ENCODE measurements around the gene MT2A.

Gene MT2A

DNA sequence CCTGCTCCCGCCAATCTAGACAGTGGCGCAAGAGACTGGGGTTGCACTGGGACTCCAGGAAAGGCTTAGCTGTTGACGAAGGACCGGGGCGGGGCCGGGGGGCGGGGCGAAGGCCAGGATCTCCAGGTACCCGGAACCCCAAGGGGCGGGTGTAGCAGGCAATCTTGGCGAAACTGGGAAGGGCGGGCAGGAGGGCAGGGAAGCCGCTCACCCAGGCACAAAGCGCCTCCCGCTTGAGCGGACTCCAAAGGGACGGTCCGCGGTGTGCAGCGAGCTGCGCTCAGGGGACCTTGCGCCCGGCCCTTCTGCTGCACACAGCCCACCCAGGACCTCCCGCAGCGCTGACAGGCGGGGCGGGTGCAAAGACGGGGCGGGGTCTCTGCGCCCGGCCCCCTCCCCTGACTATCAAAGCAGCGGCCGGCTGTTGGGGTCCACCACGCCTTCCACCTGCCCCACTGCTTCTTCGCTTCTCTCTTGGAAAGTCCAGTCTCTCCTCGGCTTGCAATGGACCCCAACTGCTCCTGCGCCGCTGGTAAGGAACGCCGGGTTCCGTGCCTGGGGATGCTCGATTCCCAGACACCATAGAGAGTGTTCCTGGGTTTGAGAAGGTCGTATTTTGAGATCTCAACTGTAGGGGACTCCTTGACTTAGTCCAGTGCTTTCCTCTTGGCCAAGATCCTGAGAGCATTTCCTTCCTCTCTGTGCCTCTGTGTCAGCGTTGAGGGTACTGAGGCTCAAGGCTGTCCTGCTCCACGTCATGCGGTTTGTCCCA is 49.4 kb downstream of the MT2A start, which contains the start of gene MT1F:
Gene MT1F, plus strand, starts transcription at position 405 of the 772 bp plus-strand sequence. Its CDS starts 100 bp downstream, at position 505.
- FAIRE-seq (peak; percentile 60), DNase-seq (ENCODE audit: extremely low spot score, insufficient read length, low read depth) (peak; percentile 22)

DNA sequence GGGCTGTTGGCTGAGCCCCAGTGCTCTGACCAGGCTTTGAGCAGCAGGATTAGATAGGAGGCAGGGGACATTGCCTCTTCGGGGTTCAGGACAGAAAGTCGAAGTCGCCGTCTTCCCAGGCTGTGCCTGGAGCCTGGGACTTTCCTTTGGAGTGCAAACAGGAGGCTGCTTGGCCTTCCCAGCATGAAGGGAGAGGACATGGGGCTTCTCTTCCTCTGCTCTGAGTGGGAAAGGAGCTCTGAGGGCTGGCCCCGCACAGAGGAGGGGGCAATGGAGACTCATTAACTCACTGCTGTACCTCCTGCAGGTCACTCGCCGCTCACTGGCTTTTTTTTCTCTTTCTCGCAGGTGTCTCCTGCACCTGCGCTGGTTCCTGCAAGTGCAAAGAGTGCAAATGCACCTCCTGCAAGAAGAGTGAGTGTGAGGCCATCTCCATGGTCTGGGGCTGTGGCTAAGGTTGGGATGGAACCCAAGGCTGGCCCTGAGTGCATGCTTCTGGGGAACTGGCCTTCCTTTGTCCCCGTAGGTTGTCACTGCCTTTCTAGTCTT is 50.0 kb downstream of the MT2A start:
- no peak for FAIRE-seq
- no peak for DNase-seq (ENCODE audit: extremely low spot score, insufficient read length, low read depth)

All from GM18507 (cell line).